Transverse colon (tissue), 4 donors: Measurements from ENCODE around the gene PDE2A. TPM values are rescaled to one million over a fixed set of nuclear protein-coding genes. Genes with fewer than 3 reads are reported as not detected.

ENCODE experiments used
- DNase-seq: peaks from one replicate; pipeline ENCODE4 v3.0.0-alpha.2; 2019
- H3K27ac ChIP-seq, 4 donors: fragments of 200-600 bp; sonication (generic); 2 replicates each; pipeline ENCODE4 v1.5.1; 2016 to 2018; ENCODE audit warnings: inconsistent platforms in 4 of 4
- H3K27me3 ChIP-seq: fragments of 200-600 bp; sonication (generic); 2 replicates; pipeline ENCODE4 v1.5.1; 2017; ENCODE audit warnings: inconsistent platforms
- H3K36me3 ChIP-seq, 4 donors: fragments of 200-600 bp; sonication (generic); 2 replicates each; pipeline ENCODE4 v1.5.1; 2017 to 2019; ENCODE audit warnings: inconsistent platforms in 4 of 4
- H3K4me1 ChIP-seq, 4 donors: fragments of 200-600 bp; sonication (generic); 2 replicates each; pipeline ENCODE4 v1.5.1; 2017 to 2020; ENCODE audit warnings: inconsistent platforms in 4 of 4
- H3K4me3 ChIP-seq, 4 donors: fragments of 200-600 bp; sonication (generic); 1 replicate in 1 of 4; 2 replicates in 3 of 4; pipeline versions ENCODE4 v1.5.1 to v1.6.1; 2017 to 2019; ENCODE audit warnings: inconsistent platforms in 4 of 4
- H3K9me3 ChIP-seq, 2 donors: fragments of 200-600 bp; sonication (generic); 2 replicates each; pipeline ENCODE4 v1.5.1; 2017 to 2019; ENCODE audit warnings: inconsistent platforms in 2 of 2
- CTCF ChIP-seq, 5 experiments: fragments of 200-600 bp in 3 of 5; fragments of 450-650 bp in 2 of 5; sonication (generic) in 3 of 5; IDR thresholded peaks; 1 replicate in 2 of 5; 2 replicates in 3 of 5; pipeline ENCODE4 v1.5.1; 2016 to 2017; ENCODE audit warnings: antibody characterized with exemption in 5 of 5, inconsistent platforms in 3 of 5, mild to moderate bottlenecking in 2 of 5, moderate library complexity in 1 of 5
- EP300 ChIP-seq: sonication (generic); formaldehyde crosslinking; IDR thresholded peaks from one replicate; pipeline ENCODE4 v1.6.1; 2017; ENCODE audit warnings: antibody characterized with exemption, low read depth
- POLR2A ChIP-seq: fragments of 450-650 bp; IDR thresholded peaks from one replicate; pipeline ENCODE4 v1.6.1; 2016; ENCODE audit warnings: antibody characterized with exemption, mild to moderate bottlenecking, moderate library complexity
- POLR2AphosphoS5 ChIP-seq, 3 donors: sonication (generic); formaldehyde crosslinking; IDR thresholded peaks; one replicate each; pipeline ENCODE4 v1.6.1; 2016; ENCODE audit warnings: antibody characterized with exemption in 3 of 3
- WGBS, 2 donors: methylation state at CpG; one replicate each; pipeline ENCODE4 v1.1.5; 2018; ENCODE audit warnings: low coverage in 1 of 2; 5-methylcytosine and 5-hydroxymethylcytosine counted together
- in situ Hi-C, 4 donors: fragments of 200-750 bp; cut with MboI; loops; one replicate each; pipeline versions ENCODE4 v1.15.0 to v1.15.1; 2017; ENCODE audit warnings: low sequenced_read_pairs in 3 of 4, low pct_ligation_motif_present in 1 of 4, low pct_unique_long_range_greater_than_20kb in 1 of 4
- intact Hi-C: fragments of 100-400 bp; cut with DNase I; formaldehyde crosslinking; loops from one replicate; pipeline ENCODE4 v1.15.1; 2023; ENCODE audit warnings: low total_unique reads
- total RNA-seq, 4 donors: library from RNA; depleted of rRNA; stranded (reverse); fragments of >200 nt; gene quantifications; one replicate each; pipeline ENCODE4 v1.1.0, GENCODE V29; 2016

The PDE2A gene
- total RNA-seq, 4 donors from 2014 or later = 6.6 to 41.9 (median 17.1) TPM

DNA sequence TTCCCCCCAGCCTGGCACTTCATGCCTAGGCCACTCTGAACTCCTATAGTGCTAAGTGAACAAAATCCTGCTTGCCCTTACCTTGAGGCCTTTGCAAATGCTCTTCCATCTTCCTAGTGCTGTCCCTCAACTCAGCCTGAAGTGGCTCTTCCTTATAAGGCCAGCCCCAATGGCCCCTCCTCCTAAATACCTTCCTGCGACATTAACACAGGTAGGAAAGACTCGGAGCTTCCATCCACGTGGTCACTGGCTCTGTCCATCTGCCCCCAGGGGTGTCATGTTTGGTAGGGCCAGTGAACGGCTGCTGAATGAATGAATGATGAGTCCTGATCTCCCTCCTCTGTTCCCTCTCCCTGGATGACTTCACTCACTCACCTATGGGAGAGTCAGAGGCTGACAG lies 4.2 kb downstream of the PDE2A start:
- intact Hi-C loops = no loop called here

GRCh38 chr11:72669527-72669926 lies 4.7 kb downstream of the PDE2A start:
- no peaks in the 10 kb centered on the region for H3K4me1 ChIP-seq
- intact Hi-C loops = no loop called here
- no peak for DNase-seq
- in situ Hi-C loops = loop anchor here in 3 of 4 donors (25.0 kb wide), 2 partner anchors 182 to 207 kb away; no protein-coding TSS in a partner anchor
- peaks cover 66% of the 10 kb centered on the region for H3K27me3 ChIP-seq
- no peak overlapping the region for H3K27ac ChIP-seq
- no peak for TF ChIP-seq CTCF (IDR thresholded peaks at IDR 0.05)
- H3K36me3 ChIP-seq = no peaks in the 10 kb centered on the region
- no peak overlapping the region for H3K4me3 ChIP-seq
- peaks cover 5 to 6% of the 10 kb centered on the region in 2 donors for H3K9me3 ChIP-seq
- WGBS, 2 donors = 62 to 73% methylated on average over 2 to 8 of the region's 8 CpGs

More for the DNA sequence above, 4.2 kb downstream of the PDE2A start:
- Histone ChIP-seq H3K27me3 (peaks cover 66% of the 10 kb centered on the region), H3K36me3 (no peaks in the 10 kb centered on the region), H3K4me1 (no peaks in the 10 kb centered on the region), H3K9me3 (peaks cover 5 to 6% of the 10 kb centered on the region in 2 donors), H3K27ac (no peak overlapping the region), H3K4me3 (no peak overlapping the region)
- 33 to 46% methylated on average over 1 to 4 of the region's 4 CpGs for WGBS, 2 donors
- in situ Hi-C loops = loop anchor here in 3 of 4 donors (25.0 kb wide), 2 partner anchors 183 to 208 kb away; no protein-coding TSS in a partner anchor
- no peak for TF ChIP-seq POLR2A
- TF ChIP-seq POLR2AphosphoS5 (IDR thresholded peaks at IDR 0.05) = no peak
- TF ChIP-seq CTCF (IDR thresholded peaks at IDR 0.05) = no peak
- TF ChIP-seq EP300 = no peak
- no peak for DNase-seq

DNA sequence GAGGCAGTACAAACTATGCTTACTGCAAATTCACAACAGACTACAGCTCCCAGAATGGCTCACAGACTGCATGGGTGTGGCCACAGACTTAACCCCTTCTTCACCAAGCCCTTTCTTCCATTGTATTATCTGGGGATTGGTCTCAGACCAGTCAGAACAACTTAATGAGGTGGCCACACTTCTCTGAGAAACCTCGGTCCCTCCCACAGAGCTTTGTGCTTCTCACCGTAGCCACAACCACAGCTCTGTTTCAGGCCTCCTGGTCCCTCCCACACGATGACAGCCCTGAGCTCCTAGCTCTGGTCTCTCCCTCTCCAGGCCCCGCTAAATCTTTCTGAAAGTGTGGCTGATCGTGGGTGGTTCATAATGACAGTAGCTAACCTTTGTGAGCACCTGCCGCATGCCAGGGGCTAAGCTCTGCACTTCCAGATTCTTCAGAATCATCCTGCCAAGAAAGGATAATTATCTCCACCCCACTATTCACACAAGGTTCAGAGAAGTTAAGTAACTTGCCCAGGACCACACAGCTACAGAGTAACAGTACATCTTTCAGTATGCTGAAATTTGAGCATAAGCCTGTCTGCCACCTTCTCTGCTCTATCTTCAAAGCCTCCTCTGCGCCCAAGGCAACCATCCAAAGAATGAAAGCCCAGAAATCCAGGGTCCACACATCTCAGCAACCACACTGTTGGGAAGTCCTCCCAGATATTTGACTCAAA lies 5.4 kb downstream of the PDE2A start:
- no peaks in the 10 kb centered on the region for H3K36me3 ChIP-seq
- in situ Hi-C loops = loop anchor here in 3 of 4 donors (25.0 kb wide), 2 partner anchors 181 to 206 kb away; no protein-coding TSS in a partner anchor
- H3K4me3 ChIP-seq = no peak overlapping the region
- TF ChIP-seq EP300 = no peak
- TF ChIP-seq POLR2A = no peak
- no peak for TF ChIP-seq CTCF (IDR thresholded peaks at IDR 0.05)
- TF ChIP-seq POLR2AphosphoS5 (IDR thresholded peaks at IDR 0.05) = no peak
- H3K9me3 ChIP-seq = peaks cover 5 to 6% of the 10 kb centered on the region in 2 donors
- WGBS, 2 donors = 61% methylated on average over 7 of the region's 7 CpGs; no CpG with 5 or more reads in 1 of the 2 donors
- intact Hi-C loops = no loop called here
- H3K27me3 ChIP-seq = peaks cover 60% of the 10 kb centered on the region
- no peaks in the 10 kb centered on the region for H3K4me1 ChIP-seq
- no peak overlapping the region for H3K27ac ChIP-seq
- DNase-seq = no peak

DNA sequence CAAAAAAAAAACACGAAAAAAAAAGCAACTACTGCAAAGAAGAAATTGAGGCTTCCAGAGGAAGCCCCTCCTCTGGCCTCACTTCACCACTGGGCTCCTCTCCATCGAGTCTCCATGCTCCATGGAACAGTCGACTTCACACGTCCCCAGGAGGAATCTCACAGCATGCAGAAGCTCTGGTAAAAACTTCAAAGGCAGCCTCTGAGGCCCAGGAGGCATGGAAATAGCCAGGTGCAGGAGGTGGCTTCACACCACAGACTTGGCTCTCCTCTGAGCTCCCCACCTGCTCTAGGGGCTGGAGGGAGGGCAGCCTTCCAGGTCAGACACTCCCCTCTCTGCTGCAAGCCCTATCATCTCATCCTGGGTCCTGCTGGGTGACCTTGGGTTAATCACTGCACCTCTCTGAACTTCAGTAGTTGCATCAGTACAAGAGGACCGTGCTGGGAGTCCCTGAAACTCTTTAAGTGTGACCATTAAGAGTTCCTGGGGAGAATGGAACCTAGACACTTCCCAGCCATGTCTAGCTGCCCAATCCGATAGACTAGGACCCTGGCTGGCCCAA lies 8.2 kb downstream of the PDE2A start:
- DNase-seq = no peak
- WGBS, 2 donors = 45% methylated on average over 5 of the region's 6 CpGs; no CpG with 5 or more reads in 1 of the 2 donors
- intact Hi-C loops = no loop called here
- peaks cover 5 to 6% of the 10 kb centered on the region in 2 donors for H3K9me3 ChIP-seq
- no peaks in the 10 kb centered on the region for H3K36me3 ChIP-seq
- no peak overlapping the region for H3K27ac ChIP-seq
- TF ChIP-seq POLR2AphosphoS5 (IDR thresholded peaks at IDR 0.05) = no peak
- TF ChIP-seq CTCF (IDR thresholded peaks at IDR 0.05) = no peak
- no peak for TF ChIP-seq EP300
- in situ Hi-C loops = loop anchor here in 3 of 4 donors (25.0 kb wide), 2 partner anchors 179 to 204 kb away; no protein-coding TSS in a partner anchor
- H3K4me1 ChIP-seq = no peaks in the 10 kb centered on the region
- H3K4me3 ChIP-seq = no peak overlapping the region
- H3K27me3 ChIP-seq = peaks cover 34% of the 10 kb centered on the region
